ENCODE results near the gene EML4. TPM values are rescaled to one million over a fixed set of nuclear protein-coding genes. Genes with fewer than 3 reads are reported as not detected.

Gene EML4
- total and polyA plus RNA-seq, 2 of the 13 experiments (the other 11 are each of a cell fraction or from before 2014, with no cell fraction given) = 243 to 476 TPM

GRCh38 chr2:42132966-42133641, 36.0 kb upstream of the EML4 start (continued):
- TF ChIP-seq NFAT5 (CRISPR knock-in tag; IDR thresholded peaks at IDR 0.05) = peak; percentile 91; the same call in 1 of the 2 replicates
- TF ChIP-seq SP5 (CRISPR knock-in tag; IDR thresholded peaks at IDR 0.05; ENCODE audit: borderline replicate concordance, low read depth) = peak; percentile 99
- peak; percentile 84 for TF ChIP-seq SSRP1 (CRISPR knock-in tag; IDR thresholded peaks at IDR 0.05)
- TF ChIP-seq SALL2 (CRISPR knock-in tag; IDR thresholded peaks at IDR 0.05) = peak; percentile 97
- TF ChIP-seq ZNF549 (CRISPR knock-in tag; IDR thresholded peaks at IDR 0.05) = no peak
- TF ChIP-seq MBNL3 (CRISPR knock-in tag; conservative IDR thresholded peaks at IDR 0.05) = no peak
- peak; percentile 91 for TF ChIP-seq ZNF12 (CRISPR knock-in tag; IDR thresholded peaks at IDR 0.05)
- no peak for TF ChIP-seq IRF1 (CRISPR knock-in tag; IDR thresholded peaks at IDR 0.05; ENCODE audit: low read depth)
- no peak; the same call in none of the 2 replicates for TF ChIP-seq ZNF564 (CRISPR knock-in tag; IDR thresholded peaks at IDR 0.05)
- peak; percentile 87 for TF ChIP-seq HNRNPL (IDR thresholded peaks at IDR 0.05; ENCODE audit: low read depth, low read length)
- TF ChIP-seq ZBTB46 (CRISPR knock-in tag; IDR thresholded peaks at IDR 0.05; ENCODE audit: borderline replicate concordance) = 0 out of 2 replicates have a peak, but pooled peaks have one; percentile 60
- peak; percentile 98 for TF ChIP-seq ELF3 (CRISPR knock-in tag; IDR thresholded peaks at IDR 0.05)
- peak; percentile 94 for TF ChIP-seq ZNF598 (CRISPR knock-in tag; IDR thresholded peaks at IDR 0.05; ENCODE audit: borderline replicate concordance)
- no peak for TF ChIP-seq HMGA1 (CRISPR knock-in tag; conservative IDR thresholded peaks at IDR 0.05)
- no peak for TF ChIP-seq FOXO4 (CRISPR knock-in tag; conservative IDR thresholded peaks at IDR 0.05)
- peak; percentile 79; the same call in 1 of the 2 replicates for TF ChIP-seq ZNF773 (CRISPR knock-in tag; IDR thresholded peaks at IDR 0.05; ENCODE audit: borderline replicate concordance)
- TF ChIP-seq KAT8 (CRISPR knock-in tag; IDR thresholded peaks at IDR 0.05) = peak; percentile 90
- peak; percentile 98 for TF ChIP-seq JUND (CRISPR knock-in tag; IDR thresholded peaks at IDR 0.05)

Measured in HepG2 (cell line).